MV-4-11 (cell line): Measurements from ENCODE around the gene MRPL52.
"Not testable (repeated sequence)": the region's sequence is repeated elsewhere in the genome, so short reads cannot be mapped to it uniquely, and the experiment has no call there.

Experiments used
- DNase-seq: peaks from one replicate; lab custom pipeline; 2025; lab: John Stamatoyannopoulos, UW

Gene MRPL52

DNA sequence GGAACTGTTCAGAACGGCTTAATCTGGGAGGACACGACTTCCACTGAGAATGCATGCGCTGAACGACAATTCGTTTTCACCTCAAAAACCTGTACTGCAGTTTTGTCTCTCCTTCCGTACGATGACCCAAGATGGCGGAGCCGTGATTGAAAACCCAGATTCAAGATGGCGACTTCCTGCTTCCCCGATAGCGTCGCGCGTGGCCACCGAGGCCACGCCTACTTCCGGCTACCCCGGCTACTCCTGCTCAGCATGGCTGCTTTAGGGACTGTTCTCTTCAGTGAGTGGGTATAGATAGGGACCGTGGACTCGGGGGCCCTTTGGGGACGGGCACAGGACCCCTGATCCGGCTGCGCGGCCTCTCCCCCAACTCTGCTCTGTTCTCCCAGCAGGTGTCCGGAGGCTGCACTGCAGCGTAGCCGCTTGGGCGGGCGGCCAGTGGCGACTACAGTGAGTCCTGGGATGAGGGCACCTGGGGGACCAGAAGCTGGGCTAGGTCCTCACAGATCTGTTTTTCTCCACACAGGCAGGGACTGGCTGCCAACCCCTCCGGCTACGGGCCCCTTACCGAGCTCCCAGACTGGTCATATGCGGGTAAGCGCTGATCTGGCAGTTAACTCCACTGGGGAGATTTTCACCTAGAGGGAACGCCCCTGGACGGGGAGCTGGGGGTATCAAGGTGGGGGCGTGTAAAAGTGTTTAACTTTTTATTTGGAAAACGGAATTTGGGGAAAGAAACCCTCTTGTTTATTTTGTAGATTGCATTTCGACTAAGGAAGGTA lies at the start of gene MRPL52:
Gene MRPL52, plus strand, starts transcription at position 227 of the 782 bp plus-strand sequence. Its CDS starts 26 bp downstream, at position 253.
- peak; percentile 92 for DNase-seq

DNA sequence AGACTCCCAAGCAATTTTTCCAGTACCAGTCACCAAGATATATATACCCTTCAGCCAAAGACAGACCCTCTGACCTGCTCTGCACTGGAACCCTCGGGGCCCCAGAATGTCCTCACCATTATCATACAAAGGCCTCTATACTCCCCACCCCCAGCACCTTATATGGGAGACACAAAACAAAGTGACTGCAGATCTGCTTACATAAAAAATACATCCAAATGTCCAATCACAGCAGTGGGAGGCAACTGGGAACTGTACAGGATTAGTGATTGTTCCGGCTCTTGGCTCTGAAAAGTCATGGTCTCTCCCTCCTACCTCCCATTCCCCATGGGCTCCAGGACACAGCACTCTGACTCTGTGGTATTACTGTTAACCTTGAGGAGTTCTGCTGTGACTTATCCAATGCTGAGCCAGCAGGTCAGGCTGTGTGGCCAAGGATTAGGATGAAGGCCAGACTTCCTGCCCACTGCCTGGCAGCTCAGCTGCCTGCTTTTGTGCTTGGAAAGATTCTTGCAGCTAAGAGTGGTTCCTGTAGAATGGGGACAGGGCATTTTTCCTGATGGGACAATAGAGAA lies 49.5 kb upstream of the MRPL52 start:
- DNase-seq, result no peak

DNA sequence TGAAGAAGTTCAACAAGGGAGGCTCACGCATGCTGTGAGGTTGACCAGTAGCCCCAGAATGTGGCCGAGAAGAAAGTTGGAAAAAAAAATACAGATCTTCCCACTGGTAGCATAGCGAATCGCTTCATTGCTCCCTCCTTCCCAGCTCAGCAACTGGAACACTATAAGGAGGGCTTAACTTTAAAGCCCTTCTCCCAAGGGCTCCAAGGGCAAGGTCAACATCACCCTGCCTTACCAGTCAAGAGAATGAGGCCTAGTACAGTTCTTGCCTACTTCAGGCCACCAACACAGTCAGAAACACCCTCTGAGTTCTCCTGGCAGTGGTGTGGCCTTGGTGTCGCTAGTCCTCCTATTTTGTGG lies 48.8 kb upstream of the MRPL52 start:
- DNase-seq, result no peak

DNA sequence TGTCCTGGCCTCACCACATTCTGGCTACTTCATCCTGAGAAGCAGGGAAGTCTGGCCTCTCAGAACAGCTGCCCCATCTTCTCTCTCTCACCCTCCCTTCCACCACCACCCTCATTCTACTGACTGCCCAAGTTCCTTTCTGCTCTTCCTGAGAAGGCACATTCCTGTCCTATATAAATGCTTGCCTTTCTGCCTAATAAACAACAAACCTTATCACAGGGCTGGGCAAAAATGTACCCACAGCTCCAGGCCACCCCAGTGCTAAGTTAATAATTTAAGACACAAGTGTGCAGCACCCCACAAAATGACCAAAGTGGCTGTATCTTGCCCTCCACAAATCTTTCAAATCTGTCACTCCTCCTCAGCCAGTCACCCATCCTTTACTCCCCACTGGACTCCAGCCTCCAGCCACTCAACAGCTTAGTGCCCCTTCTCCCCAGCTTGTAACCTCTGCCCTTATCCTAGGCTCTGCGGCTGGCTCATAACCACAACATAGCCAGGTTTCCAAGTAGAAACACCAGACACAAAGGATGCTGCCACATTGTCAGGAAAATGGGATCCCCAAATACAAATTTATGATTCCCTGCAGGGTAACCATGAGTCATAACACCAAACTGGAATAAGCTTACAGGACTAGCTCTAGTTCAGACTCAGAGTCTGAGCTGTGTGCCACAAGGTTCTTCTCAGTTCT lies 48.2 kb upstream of the MRPL52 start:
- DNase-seq, result peak; percentile 53

DNA sequence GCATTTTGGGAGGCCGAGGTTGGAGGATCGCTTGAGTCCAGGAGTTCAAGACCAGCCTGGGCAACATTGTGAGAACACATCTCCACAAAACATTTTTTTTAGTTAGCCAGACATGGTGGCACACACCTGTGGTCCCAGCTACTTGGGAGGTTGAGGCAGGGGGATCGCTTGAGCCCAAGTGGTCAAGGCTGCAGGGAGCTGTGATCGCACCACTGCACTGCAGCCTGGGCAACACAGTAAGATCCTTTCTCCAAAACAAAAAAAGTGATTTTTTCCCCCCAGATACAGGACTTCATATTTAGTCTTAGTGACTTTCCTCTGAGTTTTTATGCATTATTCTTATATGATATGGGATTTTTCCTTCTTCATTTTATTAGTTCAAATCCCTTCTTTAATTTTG lies 43.0 kb upstream of the MRPL52 start:
- no peak for DNase-seq

DNA sequence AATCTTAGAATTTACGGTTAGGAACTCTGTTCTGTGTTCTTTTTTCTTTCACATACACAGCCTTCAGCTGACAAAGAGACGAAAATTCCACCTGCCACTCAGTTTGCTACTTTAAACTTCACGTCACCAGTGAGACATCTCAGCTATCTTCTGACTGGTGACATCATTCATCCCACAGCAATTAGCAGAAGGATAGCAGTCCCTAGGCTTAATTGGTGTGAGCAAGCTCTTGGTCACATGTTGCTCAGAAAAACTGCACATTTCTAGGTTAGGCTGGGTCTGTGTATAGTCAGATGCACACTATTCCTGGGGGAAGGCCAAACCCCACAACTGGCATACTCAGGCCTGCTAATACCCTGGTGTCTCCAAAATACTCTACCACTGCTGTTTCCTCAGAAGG lies 38.4 kb upstream of the MRPL52 start:
- DNase-seq, result peak; percentile 23

DNA sequence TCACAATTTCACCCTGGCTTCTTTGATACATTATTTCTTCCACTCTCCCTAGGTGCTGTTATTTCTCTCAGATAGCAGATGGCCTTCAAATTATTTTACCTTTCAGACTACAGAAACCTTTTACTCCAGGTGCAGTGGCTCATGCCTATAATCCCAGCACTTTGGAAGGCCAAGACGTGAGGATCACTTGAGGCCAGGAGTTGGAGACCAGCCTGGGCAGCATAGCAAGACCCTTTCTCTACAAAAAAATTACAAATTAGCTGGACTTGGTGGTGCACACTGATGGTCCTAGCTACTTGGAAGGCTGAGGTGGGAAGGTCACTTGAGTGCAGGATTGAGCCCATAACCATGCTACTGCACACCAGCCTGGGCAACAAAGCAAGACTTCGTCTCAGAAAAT lies 37.5 kb upstream of the MRPL52 start:
- DNase-seq, result no peak

DNA sequence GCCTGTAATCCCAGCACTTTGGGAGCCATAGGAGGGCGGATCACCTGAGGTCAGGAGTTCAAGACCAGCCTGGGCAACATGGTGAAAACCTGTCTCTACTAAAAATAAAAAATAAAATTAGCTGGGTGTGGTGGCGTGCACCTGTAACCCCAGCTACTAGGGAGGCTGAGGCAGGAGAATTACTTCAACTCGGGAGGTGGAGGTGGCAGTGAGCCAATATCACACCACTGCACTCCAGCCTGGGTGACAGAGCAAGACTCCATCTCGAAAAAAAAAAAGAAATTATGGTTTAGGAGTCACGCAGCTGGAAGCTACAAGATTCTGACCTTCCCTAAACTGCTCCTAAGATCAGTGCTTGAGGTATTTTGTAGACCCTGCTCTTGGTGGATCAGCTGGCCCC lies 36.1 kb upstream of the MRPL52 start:
- not testable (repeated sequence) for DNase-seq

DNA sequence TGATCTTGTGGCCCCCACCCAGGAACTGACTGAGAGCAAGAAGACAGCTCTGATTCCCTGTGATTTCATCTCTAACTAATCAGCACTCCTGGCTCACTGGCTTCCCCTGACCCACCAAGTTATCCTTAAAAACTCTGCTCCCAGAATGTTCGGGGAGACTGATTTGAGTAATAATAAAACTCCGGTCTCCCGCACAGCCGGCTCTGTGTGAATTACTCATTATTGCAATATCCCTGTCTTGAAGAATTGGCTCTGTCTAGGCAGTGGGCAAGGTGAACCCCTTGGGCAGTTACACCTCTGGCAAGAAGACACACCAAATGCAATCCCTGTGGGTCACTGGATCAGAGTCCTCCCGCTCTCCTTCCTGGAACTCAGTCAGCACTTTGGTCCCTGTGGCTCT lies 35.7 kb upstream of the MRPL52 start:
- DNase-seq, result no peak

DNA sequence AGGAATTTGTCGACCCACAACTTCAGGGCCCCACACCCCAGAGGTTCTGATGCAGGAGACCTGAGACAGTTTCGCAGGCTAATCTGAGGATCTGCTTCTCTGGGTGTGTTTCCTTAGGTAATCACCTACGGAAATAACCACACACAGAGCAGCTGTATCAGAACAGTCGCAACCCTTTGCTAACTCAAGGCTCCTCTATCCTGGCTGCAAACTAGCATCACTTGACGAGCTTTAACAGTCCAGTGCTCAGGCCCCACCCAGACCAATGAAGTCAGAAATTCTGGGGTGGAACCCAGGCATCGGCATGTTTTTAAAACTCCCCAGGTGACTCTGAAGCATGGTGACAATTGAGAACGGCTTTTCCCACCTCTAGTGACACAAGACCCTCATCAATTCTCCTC lies 35.1 kb upstream of the MRPL52 start:
- no peak for DNase-seq

DNA sequence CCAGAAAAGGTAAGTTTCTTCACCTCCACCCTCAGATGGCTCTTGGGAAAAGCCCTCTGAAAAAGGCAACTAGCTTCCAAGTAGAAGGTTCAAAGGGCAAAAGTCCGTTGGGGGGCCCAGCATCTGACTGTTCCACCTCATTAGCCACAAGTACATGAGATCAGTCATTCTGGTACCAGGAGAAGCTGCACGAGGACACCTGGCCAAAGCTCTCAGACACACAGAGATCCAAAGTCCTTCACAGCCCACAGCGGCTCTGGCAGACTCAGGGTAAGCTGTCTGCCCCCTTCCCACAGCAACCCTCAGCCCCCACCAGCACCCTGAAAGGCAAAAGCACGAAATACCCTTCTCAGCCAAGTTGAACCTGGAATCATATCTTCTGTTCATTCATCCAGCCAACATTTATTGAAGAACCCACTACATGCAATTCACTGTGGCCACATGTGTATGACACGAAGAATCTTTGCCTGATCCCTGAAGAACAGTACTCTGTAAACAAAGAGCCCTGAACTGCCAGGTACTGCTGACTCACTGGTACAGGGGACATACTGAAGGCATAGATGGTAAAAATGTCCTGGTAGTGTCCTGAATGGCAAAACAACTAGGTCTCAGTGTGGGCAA lies 33.5 kb upstream of the MRPL52 start:
- DNase-seq, result no peak

DNA sequence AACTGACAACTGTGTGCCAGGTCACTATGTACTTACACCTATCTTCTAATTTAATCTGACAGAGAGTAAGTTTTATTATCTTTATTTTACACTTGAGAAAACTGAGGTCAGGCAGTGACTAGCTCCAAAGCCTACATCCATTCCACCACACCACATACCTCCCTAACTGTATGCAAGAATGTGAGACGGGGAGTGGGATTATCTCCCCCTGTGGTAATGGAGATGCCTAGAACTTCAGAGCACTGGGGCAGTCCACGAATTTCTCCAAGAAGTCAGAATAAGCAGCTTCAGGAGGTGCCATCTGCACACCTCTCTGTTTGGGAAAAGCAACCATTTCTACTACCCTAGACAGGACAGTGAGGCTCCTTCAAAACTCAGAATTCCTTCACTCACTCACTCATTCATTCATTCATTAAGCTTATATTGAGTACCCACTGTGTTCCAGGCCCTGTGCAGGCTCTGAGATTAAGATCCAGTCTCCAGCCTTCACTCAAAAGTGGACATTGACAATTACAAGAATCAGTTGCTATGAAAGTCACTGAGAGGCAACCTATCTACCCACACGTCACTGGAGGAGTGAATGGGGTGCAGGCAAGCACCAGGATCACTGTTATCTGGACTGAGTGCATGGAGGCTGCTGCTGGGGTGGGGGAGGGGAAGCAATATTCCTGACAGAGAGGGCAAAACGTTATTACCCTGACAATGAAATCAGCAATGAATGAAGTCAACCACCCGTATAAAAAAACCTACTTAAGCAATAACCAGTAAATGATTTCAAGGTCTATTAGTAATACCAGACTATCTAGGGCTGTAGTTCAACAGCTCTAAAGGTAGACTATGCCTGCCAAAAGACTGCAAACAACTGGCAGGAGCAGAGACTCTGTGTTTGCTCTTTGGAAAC lies 32.4 kb upstream of the MRPL52 start:
- no peak for DNase-seq

DNA sequence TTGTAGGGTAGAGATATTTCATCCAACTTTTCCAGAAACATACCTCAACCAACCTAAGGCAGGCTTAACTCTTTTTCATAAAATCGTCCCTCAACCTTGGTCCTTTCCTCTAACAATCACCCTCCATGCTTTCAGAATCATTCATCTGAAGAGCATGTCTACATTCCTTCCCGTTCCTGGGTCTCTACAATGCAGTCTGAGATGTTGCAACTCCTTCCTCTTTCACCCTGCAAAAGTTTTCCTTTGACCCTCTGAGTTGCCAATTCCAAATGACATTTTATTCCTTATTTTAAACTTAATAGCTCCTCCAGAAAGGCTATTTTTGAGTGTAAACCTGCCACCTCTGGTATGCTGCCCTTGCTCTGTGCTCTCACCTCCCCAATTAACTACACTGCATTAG lies 31.2 kb upstream of the MRPL52 start:
- DNase-seq, result peak; percentile 72

DNA sequence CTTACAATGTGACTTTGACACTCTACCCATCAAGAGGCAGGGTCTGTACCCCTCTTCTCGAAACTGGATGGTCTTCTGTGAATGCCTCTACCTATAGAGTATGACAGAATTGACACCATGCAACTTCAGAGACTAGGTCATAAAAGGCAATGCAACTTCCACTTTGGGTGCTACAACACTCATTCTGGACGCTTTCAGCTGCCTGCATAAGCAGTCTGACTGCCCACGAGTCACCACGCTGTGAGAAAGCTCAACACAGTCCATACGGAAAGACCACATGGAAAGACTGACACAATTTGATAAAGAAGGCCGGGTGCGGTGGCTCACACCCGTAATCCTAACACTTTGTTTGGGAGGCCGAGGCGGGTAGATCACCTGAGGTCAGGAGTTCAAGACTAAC lies 29.3 kb upstream of the MRPL52 start:
- DNase-seq, result peak; percentile 50

DNA sequence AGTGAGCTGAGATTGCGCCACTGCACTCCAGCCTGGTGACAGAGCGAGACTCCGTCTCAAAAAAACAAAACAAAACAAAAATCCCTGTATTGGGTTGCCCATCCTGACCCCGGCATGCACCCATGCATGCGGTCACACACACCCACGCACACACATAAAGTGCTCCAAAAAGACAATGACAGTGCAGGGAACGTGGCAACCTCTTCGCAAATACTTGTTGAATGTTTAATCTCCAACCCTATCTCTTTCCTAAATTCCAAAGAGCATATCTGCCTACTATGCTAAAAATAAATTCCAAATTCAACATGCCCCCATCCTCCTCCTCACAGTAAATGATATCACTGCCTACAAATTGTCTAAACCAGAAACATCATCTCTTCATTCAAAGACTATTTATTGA lies 28.0 kb upstream of the MRPL52 start:
- DNase-seq, result no peak

DNA sequence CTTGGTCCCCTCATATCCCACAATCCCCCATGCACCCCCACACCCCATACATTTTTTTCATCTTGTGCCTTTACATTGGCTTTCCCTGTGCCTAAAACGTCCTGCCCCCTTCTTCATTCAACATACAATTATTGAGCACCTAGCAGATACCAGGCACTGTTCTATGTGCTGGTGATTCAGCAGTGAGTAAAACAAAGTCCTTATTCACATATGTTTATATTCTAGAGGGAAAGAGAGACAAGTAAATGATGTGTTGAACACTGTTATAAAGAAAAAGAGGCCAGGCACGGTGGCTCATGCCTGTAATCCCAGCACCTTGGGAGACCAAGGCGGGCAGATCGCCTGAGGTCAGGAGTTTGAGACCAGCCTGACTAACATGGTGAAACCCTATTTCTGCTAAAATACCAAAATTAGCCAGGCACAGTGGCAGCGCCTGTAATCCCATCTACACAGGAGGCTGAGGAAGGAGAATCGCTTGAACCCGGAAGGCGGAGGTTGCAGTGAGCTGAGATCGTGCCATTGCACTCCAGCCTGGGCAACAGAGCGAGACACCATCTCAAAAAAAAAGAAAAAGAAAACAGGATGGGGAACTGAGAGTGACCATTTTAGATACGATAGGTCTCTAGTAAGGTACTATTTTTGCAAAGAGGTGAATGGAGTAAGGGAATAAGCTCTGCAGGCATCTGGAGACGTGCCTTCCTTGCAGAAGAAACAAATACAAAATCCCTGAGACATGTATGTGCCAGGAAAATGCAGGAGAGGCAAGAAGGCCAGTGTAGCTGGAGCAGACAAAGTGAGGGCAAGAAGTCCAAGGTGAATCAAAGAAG lies 26.6 kb upstream of the MRPL52 start:
- no peak for DNase-seq

DNA sequence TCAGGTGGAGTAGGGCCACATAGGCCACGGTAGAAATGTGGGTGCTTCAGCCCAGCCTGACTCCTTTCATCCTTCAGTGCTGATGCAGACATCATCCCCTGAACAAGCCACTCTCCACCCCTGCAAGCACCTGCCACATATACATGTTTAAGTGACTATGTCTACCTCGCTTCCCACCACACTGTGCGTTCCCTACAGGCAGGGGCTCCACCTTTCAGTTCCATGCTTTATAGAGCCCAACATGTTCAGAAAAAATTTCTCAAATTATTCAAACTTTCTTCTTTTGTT lies 26.1 kb upstream of the MRPL52 start:
- DNase-seq, result no peak

DNA sequence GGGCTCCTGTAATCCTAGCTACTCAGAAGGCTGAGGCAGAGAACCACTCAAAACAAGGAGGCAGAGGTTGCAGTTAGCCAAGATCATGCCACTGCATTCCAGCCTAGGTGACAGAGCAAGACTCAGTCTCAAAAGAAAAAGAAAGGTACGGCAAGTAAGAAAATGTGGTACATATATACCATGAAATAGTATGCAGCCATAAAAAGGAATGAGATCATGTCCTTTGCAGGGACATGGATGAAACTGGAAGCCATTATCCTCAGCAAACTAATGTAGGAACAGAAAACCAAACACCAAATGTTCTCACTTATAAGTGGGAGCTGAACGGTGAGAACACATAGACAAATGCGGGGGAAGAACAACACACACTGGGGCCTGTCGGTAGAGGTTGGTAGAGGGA lies 24.5 kb upstream of the MRPL52 start:
- DNase-seq, result not testable (repeated sequence)

DNA sequence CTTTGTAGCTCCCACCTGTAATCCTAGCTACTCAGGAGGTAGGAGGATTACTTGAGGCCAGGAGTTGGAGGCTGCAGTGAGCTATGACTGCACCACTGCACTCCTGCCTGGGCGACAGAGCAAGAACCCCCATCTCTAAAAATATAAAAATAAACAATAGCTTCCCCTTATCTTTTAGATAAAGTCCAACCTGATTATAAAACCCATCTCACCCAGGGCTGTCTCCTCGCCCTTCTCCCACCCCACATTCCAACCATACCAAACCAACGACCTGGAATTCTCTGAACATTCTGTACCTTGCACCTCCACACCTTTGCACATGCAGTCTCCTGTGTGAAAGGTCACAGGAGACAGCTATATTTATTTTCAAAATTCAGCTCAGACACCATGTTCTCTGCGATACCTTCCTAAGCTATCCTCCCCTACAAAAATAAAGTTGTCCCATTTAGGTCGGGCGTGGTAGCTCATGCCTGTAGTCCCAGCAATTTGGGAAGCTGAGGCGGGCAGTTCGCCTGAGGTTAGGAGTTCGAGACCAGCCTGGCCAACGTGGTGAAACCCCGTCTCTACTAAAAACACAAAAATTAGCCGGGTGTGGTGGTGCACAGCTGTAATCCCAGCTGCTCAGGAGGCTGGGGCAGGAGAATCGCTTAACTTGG lies 22.1 kb upstream of the MRPL52 start:
- DNase-seq, result no peak

DNA sequence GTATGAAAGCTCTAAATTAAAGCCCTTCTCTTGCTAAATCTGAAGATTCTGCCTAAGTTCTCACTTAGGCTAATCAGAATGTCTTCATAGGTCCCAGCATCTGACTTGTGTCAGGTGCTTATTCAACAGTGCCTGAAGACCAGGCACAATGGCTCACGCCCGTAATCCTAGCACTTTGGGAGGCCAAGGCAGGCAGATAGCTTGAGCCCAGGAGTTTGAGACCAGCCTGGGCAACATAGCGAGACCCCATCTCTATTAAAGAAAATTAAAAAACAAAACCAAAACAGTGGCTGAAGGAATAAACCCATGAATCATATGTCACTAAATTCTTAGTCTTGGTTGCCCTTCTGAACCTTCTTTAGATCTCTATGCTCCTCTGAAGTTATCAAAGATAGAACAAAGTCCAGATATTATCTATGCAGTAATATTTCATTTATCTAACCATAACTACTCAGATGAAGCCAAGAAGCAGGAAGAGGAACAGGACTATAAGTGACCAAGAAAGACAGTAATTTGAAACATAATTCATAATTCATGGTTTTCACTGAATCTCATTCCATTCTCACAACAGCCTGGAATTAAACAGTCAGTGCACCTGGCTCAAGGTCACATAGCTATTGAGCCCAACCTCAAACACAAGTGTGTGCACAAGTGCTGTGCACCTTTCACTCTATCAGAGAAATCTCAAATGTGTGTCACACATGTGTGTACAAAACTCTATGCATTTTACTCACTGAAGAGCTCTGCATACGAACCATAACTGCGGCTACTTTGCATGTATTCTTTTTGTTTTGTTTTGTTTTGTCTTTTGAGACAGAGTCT lies 21.1 kb upstream of the MRPL52 start:
- DNase-seq, result no peak
